Retinal pigment epithelial cell (primary cell): Measurements from ENCODE around the gene F12.

Experiments used
- DNase-seq: peaks from one replicate; pipeline ENCODE4 v3.0.0-alpha.2; 2010; ENCODE audit warnings: low read depth
- H3K4me3 ChIP-seq: 2 replicates; pipeline ENCODE4 v1.5.1; 2011; ENCODE audit warnings: mild to moderate bottlenecking, low read length, control low read depth, moderate library complexity
- TF ChIP-seq, protein P1 (sequence below): conservative IDR thresholded peaks from 2 replicates; pipeline ENCODE4 v1.5.1; 2011; ENCODE audit warnings: low read depth, low read length, control low read depth, inconsistent platforms

Gene F12

DNA sequence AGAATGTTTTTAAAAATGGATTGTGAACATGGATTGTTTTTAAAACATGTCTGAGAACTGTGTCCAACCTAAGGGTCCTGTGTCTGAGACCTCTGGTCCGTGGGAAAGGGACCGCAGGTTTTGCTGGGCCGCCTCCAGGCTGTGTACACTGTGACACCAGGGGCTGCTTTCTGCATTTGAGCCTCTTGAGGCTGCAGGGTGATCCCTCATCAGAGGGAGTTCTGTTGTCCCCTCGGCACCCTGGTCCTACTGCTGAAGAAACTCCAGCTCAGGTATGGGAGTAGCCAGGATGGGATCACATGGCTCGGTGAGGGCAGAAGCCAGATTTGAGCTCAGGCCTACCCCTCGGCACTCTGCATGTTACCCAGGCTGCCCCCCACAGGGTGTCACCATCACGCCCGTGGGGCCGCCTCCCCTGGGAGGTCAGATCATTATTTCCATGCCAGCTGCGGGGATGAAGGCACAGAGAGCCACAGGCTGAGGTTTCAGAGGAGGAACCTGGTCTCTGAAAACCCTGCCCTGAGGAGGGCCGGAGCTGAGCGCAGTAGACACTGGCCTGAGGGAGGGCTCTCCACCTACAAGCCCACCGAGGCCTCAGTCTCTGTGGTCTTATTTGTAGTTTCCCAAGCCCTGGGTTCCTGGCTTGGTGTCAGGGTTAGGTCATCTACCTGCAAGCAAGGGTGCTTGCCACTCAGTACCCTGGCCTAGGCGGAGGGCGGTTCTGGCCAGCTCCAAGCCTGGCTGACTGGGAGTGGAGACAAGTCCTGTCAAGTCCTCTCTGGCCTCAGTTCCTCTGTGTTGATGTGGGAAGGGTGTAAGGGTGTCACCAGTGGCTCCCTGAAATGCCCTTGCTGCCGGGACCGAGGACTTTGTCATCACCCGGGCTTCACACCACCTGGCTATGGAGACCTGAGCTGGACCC, 40.0 kb upstream of the F12 start:
- H3K4me3 ChIP-seq = no peak overlapping the region
- TF ChIP-seq, protein P1, sequence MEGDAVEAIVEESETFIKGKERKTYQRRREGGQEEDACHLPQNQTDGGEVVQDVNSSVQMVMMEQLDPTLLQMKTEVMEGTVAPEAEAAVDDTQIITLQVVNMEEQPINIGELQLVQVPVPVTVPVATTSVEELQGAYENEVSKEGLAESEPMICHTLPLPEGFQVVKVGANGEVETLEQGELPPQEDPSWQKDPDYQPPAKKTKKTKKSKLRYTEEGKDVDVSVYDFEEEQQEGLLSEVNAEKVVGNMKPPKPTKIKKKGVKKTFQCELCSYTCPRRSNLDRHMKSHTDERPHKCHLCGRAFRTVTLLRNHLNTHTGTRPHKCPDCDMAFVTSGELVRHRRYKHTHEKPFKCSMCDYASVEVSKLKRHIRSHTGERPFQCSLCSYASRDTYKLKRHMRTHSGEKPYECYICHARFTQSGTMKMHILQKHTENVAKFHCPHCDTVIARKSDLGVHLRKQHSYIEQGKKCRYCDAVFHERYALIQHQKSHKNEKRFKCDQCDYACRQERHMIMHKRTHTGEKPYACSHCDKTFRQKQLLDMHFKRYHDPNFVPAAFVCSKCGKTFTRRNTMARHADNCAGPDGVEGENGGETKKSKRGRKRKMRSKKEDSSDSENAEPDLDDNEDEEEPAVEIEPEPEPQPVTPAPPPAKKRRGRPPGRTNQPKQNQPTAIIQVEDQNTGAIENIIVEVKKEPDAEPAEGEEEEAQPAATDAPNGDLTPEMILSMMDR = no peak
- DNase-seq = no peak

DNA sequence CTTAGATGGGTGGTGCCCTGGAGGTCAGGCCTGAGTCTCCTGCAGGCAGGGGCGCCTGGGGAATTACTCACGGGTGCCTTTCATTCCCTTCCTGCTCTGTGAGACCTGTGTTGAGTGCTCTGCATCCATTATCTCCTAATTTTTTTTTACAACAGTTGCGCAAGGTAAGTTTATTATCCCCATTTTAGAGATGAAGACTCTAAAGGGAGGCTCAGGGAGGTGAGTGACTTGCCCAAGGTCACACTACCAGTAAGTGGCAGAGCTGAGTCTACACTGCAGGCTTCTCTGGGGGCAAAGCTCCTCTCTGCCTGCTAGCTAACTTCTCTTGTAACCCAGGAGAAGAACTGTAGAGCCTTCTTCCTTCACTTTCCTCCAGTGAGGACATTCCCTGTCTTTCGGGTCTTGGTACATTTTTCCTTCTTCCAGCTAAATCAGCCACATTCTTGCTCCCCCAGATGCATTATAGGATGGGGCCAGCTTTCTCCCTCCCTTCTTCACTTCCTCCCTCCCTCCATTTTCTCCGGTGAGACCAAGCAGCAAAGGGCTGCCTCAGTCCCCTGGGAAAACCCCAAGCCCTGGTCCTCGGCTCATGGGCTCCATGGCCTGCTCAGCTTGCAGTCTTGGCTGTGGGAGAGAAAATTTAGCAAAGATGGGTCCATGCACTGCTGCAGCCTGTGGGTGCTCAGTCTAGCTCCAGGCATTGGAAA, 39.0 kb upstream of the F12 start:
- H3K4me3 ChIP-seq = peak overlapping the region; percentile 36
- TF ChIP-seq, protein P1 = no peak
- no peak for DNase-seq

DNA sequence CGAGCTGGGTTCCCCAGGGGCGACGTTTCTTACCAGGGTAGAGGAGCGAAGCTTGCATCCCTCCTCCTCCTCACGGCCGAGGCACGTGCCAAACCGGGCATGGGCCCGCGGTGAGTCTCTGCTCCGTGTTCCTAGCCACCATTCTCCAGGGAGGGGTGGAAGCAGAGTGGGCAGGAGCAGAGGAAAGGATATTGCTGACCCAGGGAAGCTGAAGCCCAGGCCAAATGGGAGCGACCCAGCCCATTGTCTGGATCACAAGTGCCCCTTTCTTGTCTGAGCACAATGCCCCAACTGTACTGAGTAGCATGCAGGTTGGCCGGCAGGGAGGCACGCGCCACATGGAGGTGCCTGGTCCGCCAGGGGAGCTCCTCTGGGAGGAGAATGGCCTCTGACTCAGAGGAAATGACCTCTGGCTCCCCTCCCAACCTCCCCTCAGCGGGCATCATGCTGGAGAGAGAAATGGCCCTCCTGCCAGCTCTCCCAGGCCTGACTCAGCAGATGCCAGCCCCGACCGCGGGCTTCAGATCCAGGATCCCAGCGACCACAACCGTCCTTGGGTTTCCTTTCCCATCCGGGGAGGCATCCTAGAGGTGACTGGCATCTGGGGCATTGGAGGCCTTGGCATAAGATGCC, 38.4 kb upstream of the F12 start:
- TF ChIP-seq, protein P1 = peak; percentile 6
- peak overlapping the region; percentile 36 for H3K4me3 ChIP-seq
- DNase-seq = peak; percentile 85

DNA sequence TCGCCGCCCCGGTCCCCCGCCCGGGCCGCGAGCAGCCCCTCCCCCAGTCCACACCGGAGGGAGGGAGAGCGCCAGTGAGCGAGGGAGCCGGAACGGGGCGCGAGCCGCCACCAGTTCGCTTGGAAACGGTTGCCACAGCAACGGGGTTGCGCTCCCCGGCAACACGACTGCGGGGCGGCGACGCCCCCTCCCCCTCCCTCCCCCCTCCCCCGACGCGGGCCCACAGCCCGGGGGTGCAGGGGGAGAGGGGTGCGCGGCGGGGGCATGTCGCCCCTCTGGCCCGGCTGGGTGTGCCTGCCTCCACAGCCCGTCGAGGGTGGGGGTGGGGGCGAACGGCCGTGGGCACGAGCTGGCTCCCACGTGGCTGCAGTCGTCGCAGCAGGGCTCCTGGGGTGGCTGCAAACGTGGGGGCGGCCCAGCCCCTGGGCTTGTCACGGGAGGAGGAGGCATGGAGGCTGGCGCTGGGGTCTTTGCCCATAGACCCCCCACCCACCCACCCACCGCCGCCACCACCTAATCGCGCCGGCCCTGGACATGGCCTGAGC, 37.8 kb upstream of the F12 start:
- H3K4me3 ChIP-seq = peak overlapping the region; percentile 36
- TF ChIP-seq, protein P1 = no peak
- no peak for DNase-seq

DNA sequence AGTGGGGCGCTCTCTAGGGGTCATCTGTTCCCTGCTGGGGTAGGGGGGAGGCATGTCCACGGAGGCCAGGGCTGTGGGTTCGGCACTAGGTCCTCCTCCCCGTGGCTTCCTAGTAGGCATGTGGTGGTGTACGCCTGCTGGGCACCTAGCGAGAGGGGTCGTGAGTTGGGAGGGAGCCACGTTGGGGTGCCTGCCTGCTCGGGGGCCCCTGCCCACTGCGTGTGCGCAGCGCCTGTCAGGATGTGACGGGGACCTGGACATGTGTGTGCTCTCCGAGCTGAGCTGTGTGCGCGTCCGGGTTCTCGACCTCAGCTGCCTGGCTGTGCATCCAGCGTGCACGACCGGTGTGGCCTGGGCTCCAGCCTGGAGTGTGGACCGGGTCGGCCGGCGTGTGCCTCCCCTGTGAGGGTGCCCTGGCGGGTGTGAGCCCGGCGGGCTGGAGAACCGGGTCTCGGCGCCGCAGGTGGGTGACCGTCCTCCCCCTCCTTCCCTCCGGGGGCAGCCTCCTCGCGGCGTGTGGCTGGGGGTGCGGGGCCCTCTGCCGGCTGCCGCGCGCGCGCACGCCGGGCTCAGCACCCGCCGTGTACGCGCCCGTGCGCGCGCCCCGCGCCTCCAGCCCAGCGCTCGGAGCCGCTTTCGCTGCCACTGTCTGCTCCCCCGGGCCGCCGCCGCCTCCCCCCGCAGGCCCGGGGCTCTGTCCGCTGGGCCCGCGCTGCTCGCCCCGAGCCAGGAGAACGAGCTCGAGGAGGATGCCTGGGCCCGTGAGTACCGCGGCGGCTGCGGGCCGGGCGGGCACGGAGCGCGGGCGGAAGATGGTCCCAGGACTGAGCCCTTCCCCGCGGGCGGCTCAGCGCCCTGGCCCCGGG, 37.1 kb upstream of the F12 start, which contains the start of gene PRR7:
TSS of gene PRR7 (plus strand) at position 615 of the 866 bp plus-strand sequence. CDS start 8,254 bp downstream, outside the sequence.
- TF ChIP-seq, protein P1 = no peak
- no peak for DNase-seq
- peak within 1 kb of the TSS; percentile 67 for H3K4me3 ChIP-seq

DNA sequence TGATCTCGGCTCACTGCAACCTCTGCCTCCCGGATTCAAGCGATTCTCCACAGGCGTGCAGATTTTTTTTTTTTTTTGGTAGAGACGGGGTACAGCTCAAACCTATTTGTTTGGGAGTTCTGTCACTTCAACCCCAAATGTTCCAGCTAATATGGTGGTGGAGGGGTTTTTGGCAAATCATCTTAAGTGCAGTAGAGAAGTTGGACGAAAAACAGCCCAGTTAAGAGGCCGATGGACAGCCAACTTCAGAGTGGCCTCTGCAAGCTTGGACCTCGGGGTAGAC, 36.5 kb upstream of the F12 start:
- TF ChIP-seq, protein P1 = no peak
- DNase-seq = no peak
- H3K4me3 ChIP-seq = peak overlapping the region; percentile 67
